ENCODE data around the gene BRF1.

BRF1 gene

DNA sequence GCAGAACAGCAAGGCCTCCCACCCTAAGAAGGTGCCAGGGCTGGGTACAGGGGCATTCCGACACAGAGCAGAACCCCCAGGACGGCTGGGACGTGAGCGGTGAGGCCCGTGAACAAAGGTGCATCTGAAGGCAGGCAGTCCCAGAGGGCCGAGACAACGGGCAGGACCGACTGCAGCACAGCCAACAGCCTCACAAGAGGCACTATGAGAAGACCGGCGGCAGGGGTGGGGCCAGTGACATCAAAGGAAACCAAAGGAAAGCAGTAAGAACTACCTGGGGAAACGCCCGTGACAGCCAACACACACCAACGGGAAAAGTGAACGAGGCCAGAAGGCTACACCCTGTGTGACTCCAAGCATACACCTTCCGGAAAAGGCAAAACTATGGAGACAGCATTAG is 43.3 kb downstream of the BRF1 start:
- peak in 1 of 2 donors; percentile 33 for DNase-seq

DNA sequence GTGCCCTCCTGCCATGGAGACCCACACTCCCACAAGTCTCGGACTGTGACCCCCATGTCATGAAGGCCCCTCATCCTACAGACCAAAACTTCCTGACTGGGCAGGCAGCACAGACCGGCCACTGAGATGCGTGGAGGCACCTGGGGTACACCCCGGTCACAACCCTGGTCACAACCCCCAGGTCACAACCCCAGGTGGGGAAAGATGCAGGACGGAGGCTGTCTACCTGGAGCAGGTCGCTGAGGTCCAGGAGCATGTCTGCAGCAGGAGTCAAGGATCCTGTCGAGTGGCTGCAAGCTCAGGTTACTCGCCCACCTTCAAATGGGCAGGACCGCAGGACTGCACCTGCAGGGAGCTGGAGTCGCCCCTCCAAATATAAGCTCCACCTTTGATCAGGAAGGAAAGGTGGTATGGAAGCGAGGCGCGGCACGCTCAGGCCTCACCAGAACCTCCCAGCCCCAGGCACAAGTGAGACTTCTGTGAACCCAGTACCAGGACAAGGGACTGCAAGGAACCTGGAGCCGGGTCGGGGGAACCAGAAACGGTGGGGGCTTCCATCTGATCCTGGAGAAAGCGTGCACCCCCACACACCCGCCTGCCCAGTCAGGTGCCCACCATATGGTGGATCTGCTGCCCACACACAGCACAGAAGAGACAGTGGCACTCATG is 44.4 kb downstream of the BRF1 start:
- no peak for DNase-seq

- no peak for DNase-seq
Observed at GRCh38 chr14:105255021-105255507, 45.7 kb downstream of the BRF1 start.

DNA sequence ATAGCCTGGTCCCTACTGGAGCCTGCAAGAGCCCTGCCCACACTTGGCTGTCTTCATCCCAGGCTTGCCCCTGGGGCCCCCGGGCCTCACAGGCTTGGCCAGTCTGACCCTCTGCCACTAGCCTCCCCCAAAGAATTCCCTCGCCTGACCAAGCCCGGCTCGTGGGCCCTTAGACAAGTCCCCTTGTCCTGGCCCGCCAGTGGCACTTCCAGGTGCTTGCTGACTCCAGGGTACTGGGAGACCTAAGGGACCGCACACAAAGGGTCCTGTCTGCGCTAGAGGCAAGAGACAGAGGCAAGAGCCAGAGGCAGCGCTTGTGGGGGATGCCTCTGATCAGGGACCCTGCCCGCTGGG is 47.5 kb downstream of the BRF1 start:
- DNase-seq = no peak

GRCh38 chr14:105252552-105253328 is 48.1 kb downstream of the BRF1 start:
- no peak for DNase-seq

- no peak for DNase-seq
Observed at GRCh38 chr14:105251920-105252319, 48.9 kb downstream of the BRF1 start.

- no peak for DNase-seq
Observed at GRCh38 chr14:105250986-105251385, 49.8 kb downstream of the BRF1 start.

DNA sequence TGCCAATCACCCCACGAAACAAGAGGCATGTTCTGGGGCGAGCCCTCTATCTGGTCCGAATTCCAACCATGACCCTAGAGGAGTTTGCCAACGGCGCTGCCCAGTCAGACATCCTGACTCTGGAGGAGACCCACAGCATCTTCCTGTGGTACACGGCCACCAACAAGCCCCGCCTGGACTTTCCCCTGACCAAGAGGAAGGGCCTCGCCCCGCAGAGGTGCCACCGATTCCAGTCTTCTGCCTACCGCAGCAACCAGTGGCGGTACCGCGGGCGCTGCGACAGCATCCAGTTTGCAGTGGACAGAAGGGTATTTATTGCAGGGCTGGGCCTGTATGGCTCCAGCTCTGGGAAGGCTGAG is 50.8 kb downstream of the BRF1 start:
- DNase-seq = no peak

GRCh38 chr14:105249182-105250007 is 51.4 kb downstream of the BRF1 start:
- no peak for DNase-seq

GRCh38 chr14:105248368-105249181 is 52.2 kb downstream of the BRF1 start, which contains the start of gene BTBD6:
Gene BTBD6, plus strand, starts transcription at chr14:105248533. Its CDS starts 179 bp downstream, at chr14:105248712.
- peak; percentile 88 to 91 for DNase-seq

GRCh38 chr14:105247715-105248367 is 53.0 kb downstream of the BRF1 start:
- DNase-seq = no peak

GRCh38 chr14:105247026-105247425 is 53.8 kb downstream of the BRF1 start:
- DNase-seq = no peak

- DNase-seq = no peak
Observed at GRCh38 chr14:105244334-105244733, 56.5 kb downstream of the BRF1 start.

DNA sequence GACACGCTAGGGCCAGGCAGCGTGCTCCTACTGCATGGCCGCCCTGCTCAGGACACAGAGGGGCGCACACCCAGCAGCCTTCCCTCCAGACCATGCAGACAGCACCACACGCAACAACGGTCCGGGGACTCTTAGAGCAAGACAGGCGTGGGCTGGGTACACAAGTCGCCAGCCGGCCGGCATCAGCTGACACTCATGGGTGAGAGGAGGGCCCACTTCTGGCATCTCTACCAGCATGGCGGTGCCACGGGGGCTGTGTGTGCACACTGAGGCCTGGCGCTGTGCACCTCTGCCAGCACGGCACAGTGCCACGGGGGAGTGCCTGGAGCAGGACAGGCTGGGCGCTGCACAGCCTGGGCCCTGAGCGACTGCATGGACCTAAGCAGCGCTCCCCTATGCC is 59.2 kb downstream of the BRF1 start:
- no peak for DNase-seq

DNA sequence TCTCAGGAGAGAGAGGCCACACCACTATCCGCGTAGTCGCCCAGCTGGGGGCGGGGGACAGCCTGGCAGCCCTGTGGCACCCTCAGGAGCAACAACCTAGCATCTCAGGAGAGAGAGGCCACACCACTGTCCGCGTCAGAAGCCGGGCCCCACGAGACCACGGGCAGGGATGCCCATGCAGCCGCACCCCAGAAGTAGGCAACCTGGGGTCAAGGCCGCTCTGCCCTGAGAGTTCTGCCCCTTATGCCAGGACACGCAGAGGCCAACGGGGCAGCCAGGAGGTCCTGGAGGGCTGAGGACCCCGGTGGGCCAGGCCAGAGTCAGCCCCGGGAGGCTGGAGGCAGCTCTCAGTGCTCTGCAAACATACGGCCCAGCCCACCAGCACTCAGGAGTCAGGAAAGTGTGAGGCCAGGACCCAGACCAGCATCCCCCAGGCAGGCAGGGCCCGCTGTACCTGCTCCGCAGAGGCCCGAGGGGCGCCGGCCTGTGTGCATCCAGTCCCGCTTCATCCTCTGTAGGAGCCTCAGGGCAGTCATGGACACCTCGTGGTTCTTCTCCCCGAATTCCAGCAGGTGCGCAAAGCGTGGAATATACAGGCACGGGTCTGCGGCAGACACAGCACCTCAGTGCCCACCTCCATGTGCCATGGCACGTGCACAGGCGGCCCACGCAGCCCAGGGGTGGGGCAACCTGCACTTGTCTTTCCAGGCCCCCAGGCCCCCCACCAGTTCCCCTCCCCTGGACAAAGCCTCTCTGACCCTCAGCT is 59.8 kb downstream of the BRF1 start:
- no peak for DNase-seq

GRCh38 chr14:105229099-105229655 is 71.6 kb downstream of the BRF1 start:
- no peak for DNase-seq

- DNase-seq = no peak
Observed at GRCh38 chr14:105228562-105228961, 72.2 kb downstream of the BRF1 start.

DNA sequence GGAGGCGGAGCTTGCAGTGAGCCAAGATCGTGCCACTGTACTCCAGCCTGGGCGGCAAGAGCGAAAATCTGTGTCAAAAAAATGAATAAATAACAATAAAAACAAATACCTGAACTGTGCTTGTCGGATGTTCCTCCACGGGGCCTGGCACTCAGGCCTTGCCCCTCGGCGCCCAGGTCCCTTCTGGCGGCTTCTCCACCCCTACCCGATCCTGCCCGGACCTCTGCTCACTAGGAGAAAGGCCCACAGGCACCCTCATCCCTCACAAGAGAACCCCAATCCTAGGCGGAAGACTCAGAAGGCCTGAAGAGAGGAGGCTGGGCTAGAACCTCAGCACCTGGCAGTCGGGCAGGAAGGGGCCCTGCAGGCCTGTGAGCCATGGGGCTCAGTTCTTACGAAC is 73.5 kb downstream of the BRF1 start:
- no peak for DNase-seq

GRCh38 chr14:105226198-105226597 is 74.6 kb downstream of the BRF1 start:
- no peak for DNase-seq

- DNase-seq = no peak
Observed at GRCh38 chr14:105224845-105225570, 75.8 kb downstream of the BRF1 start.

All from CD4-positive, alpha-beta T cell treated with Interferon alpha-2 for 1 hour (primary cell).